ENCODE results near the gene SHCBP1L.

DNA sequence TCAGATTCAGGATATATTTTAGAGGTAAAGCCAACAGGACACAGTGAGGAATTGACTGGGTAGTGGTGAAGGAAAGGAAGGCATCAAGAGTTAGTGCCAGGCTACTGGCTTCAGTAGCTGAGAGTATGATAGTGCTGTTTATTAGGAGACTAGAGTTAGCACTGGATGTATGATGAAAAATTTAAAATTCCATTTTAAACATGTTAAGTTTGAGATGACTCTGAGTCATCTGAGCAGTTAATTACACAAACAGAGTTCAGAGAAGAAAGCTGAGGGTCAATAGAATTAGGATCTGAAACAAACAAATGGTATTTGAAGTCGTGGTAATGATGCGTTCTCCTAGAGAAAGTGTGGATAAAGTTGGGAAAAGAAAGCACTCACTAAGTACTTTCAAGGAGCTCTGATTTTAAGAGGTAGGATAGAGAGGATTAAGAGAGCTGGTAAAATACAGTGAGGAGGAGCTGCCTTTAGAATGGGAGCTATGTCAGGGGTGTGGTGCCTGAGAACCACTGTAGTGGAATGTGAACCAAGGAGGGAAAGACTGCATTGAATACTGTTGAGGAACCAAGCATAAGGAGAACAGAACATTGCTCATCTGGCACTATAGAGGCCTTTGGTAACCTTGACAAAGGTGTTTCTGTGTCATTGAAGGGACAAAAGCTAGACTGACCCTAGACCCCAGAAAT, 21.7 kb upstream of the SHCBP1L start:
- TF ChIP-seq, protein P1, sequence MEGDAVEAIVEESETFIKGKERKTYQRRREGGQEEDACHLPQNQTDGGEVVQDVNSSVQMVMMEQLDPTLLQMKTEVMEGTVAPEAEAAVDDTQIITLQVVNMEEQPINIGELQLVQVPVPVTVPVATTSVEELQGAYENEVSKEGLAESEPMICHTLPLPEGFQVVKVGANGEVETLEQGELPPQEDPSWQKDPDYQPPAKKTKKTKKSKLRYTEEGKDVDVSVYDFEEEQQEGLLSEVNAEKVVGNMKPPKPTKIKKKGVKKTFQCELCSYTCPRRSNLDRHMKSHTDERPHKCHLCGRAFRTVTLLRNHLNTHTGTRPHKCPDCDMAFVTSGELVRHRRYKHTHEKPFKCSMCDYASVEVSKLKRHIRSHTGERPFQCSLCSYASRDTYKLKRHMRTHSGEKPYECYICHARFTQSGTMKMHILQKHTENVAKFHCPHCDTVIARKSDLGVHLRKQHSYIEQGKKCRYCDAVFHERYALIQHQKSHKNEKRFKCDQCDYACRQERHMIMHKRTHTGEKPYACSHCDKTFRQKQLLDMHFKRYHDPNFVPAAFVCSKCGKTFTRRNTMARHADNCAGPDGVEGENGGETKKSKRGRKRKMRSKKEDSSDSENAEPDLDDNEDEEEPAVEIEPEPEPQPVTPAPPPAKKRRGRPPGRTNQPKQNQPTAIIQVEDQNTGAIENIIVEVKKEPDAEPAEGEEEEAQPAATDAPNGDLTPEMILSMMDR (IDR thresholded peaks at IDR 0.05; ENCODE audit: low read depth, low read length): no peak
- TF ChIP-seq POLR2A (IDR thresholded peaks at IDR 0.05; ENCODE audit: extremely low read depth, insufficient read length): no peak
- TF ChIP-seq, protein P2, sequence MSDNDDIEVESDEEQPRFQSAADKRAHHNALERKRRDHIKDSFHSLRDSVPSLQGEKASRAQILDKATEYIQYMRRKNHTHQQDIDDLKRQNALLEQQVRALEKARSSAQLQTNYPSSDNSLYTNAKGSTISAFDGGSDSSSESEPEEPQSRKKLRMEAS (IDR thresholded peaks at IDR 0.05; ENCODE audit: low read depth, low read length): no peak

Data from NB4 (cell line).